Type B pancreatic cell (in vitro differentiated cells): ENCODE measurements around the gene AKIRIN2. TPM values are rescaled to one million over a fixed set of nuclear protein-coding genes. Genes with fewer than 3 reads are reported as not detected.

Experiments
- DNase-seq: peaks from one replicate; pipeline ENCODE4 v3.0.0; 2021; ENCODE audit warnings: mixed read lengths; ENCODE audit not compliant: unreplicated experiment; ENCODE audit errors: extremely low spot score
- H3K27ac Mint-ChIP-seq: 2 replicates; pipeline ENCODE4 v1.8.0; 2021; ENCODE audit warnings: mild to moderate bottlenecking, mixed read lengths
- H3K27me3 Mint-ChIP-seq: 2 replicates; pipeline ENCODE4 v1.8.0; 2021; ENCODE audit warnings: mixed read lengths
- H3K36me3 Mint-ChIP-seq: 2 replicates; pipeline ENCODE4 v1.8.0; 2021; ENCODE audit warnings: mixed read lengths
- H3K4me1 Mint-ChIP-seq: one replicate; pipeline ENCODE4 v1.8.0; 2021; ENCODE audit warnings: mixed read lengths; ENCODE audit not compliant: unreplicated experiment
- H3K4me3 Mint-ChIP-seq: 2 replicates; pipeline ENCODE4 v1.8.0; 2021; ENCODE audit warnings: mild to moderate bottlenecking, mixed read lengths
- H3K9me3 Mint-ChIP-seq: 2 replicates; pipeline ENCODE4 v1.8.0; 2021; ENCODE audit warnings: mixed read lengths
- total RNA-seq: library from RNA; stranded (reverse); gene quantifications from 2 replicates; pipeline ENCODE4 v1.2.1, GENCODE V29; 2021; ENCODE audit warnings: low replicate concordance
- TF ChIP-seq, protein P1 (sequence below): fragments of 200-600 bp; sonication (generic); conservative IDR thresholded peaks from 2 replicates; pipeline ENCODE4 v1.5.0; 2021; ENCODE audit warnings: antibody characterized with exemption, mild to moderate bottlenecking

AKIRIN2 gene
- total RNA-seq, 1 donor from 2014 or later = 61.7 TPM

DNA sequence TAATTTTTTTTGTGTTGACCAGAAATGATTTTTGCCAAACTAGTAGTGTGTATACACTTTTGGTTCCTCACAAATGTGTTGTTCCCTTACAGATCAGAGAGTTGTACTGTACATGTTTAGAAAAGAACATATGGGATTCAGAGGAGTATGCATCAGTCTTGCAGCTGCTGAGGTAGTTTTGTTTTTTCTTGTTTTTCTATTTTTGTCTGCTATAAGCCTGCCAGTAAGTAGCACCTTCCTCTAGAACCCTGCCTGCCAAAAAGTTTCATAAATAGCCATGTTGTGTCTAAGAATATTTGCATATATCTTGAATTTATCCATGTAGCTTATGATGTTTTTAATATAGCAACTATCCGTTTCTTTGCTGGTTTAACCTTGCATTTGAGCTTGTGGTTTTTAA, 65.7 kb downstream of the AKIRIN2 start:
- TF ChIP-seq, protein P1, sequence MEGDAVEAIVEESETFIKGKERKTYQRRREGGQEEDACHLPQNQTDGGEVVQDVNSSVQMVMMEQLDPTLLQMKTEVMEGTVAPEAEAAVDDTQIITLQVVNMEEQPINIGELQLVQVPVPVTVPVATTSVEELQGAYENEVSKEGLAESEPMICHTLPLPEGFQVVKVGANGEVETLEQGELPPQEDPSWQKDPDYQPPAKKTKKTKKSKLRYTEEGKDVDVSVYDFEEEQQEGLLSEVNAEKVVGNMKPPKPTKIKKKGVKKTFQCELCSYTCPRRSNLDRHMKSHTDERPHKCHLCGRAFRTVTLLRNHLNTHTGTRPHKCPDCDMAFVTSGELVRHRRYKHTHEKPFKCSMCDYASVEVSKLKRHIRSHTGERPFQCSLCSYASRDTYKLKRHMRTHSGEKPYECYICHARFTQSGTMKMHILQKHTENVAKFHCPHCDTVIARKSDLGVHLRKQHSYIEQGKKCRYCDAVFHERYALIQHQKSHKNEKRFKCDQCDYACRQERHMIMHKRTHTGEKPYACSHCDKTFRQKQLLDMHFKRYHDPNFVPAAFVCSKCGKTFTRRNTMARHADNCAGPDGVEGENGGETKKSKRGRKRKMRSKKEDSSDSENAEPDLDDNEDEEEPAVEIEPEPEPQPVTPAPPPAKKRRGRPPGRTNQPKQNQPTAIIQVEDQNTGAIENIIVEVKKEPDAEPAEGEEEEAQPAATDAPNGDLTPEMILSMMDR = no peak
- no peaks in the 10 kb centered on the region for H3K4me1 Mint-ChIP-seq

DNA sequence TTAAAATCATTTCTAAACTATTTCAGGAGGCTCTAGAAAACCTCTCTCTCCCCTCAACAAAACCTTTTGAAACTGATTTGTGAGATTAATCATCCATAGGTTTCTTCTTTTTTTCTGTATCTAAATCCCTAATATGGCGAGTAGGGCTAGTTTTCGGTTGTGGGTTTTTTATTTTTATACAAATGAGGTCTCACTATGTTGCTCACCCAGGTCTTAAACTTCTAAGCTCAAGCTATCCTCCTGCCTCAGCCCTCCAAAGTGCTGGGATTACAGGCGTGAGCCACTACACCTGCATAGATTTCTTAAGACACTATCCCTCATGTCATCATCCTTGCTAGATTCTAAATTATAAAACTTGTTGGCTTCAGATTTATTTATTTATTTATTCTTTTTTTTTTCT, 68.2 kb downstream of the AKIRIN2 start:
- no peaks in the 10 kb centered on the region for H3K27me3 Mint-ChIP-seq
- no peaks in the 10 kb centered on the region for H3K9me3 Mint-ChIP-seq
- TF ChIP-seq, protein P1 = no peak
- H3K36me3 Mint-ChIP-seq = peaks cover 19% of the 10 kb centered on the region
- no peaks in the 10 kb centered on the region for H3K4me1 Mint-ChIP-seq
- no peak overlapping the region for H3K27ac Mint-ChIP-seq
- DNase-seq = no peak
- no peak overlapping the region for H3K4me3 Mint-ChIP-seq

More for the DNA sequence above, 65.7 kb downstream of the AKIRIN2 start:
- no peaks in the 10 kb centered on the region for H3K9me3 Mint-ChIP-seq
- no peak for DNase-seq
- no peaks in the 10 kb centered on the region for H3K27me3 Mint-ChIP-seq
- no peak overlapping the region for H3K27ac Mint-ChIP-seq
- peaks cover 14% of the 10 kb centered on the region for H3K36me3 Mint-ChIP-seq
- no peak overlapping the region for H3K4me3 Mint-ChIP-seq

DNA sequence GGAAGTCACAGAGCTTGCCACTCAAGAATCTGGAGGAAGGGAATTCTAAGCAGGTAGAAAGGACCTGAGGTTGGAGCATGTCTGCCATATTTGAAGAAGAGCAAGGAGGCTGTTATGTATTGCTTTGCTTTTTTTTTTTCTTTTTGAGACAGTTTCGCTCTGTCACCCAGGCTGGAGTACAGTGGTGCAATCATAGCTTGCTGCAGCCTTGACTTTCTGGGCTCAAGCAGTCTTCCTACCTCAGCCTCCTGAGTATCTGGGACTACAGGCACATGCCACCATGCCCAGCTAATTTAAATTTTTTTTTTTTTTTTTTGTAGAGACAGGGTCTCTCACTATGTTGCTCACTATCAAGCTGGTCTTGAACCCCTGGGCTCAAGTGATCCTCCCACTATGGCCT, 71.3 kb downstream of the AKIRIN2 start:
- TF ChIP-seq, protein P1 = no peak
- H3K27me3 Mint-ChIP-seq = no peaks in the 10 kb centered on the region
- H3K27ac Mint-ChIP-seq = no peak overlapping the region

GRCh38 chr6:87628881-87629280, 73.2 kb downstream of the AKIRIN2 start:
- Mint-ChIP-seq H3K27ac (no peak overlapping the region), H3K36me3 (peaks cover 19% of the 10 kb centered on the region)

More for the DNA sequence above, 71.3 kb downstream of the AKIRIN2 start:
- Mint-ChIP-seq H3K4me1 (no peaks in the 10 kb centered on the region), H3K4me3 (no peak overlapping the region), H3K36me3 (peaks cover 15% of the 10 kb centered on the region), H3K9me3 (no peaks in the 10 kb centered on the region)
- no peak for DNase-seq

DNA sequence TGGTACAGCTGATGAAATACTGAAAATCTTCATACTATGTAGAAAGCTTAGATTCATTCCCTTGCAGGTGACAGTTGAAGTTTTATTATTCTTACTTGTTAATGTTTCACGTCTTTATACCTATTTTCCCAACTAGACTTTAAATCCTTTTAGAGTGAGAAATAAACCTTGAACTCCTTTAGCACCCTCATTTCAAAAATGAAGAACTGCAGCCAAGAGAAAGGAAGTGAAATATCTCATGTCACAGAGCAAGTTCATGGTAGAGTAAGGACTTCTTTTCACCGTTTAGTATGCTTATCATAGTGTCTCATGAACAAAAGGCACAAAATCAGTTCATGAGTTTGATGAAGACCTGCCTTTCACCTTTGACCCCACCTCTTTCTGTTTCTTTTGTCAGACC, 73.6 kb downstream of the AKIRIN2 start:
- Mint-ChIP-seq H3K36me3 (peaks cover 23% of the 10 kb centered on the region), H3K4me1 (no peaks in the 10 kb centered on the region), H3K9me3 (no peaks in the 10 kb centered on the region), H3K4me3 (no peak overlapping the region), H3K27me3 (no peaks in the 10 kb centered on the region), H3K27ac (no peak overlapping the region)
- TF ChIP-seq, protein P1 = no peak
- no peak for DNase-seq

More at GRCh38 chr6:87628881-87629280, 73.2 kb downstream of the AKIRIN2 start:
- H3K4me1 Mint-ChIP-seq = no peaks in the 10 kb centered on the region
- H3K4me3 Mint-ChIP-seq = no peak overlapping the region
- TF ChIP-seq, protein P1 = no peak
- no peak for DNase-seq
- no peaks in the 10 kb centered on the region for H3K27me3 Mint-ChIP-seq
- H3K9me3 Mint-ChIP-seq = no peaks in the 10 kb centered on the region

Other genes starting within 250 kb of the AKIRIN2 start
- 19.4 and 26.4 TPM in 2 replicates for gene SLC35A1, start 229.3 kb downstream of the AKIRIN2 start, total RNA-seq
- 39.8 and 41.3 TPM in 2 replicates for gene RARS2, start 112.2 kb downstream of the AKIRIN2 start, total RNA-seq
- 24.5 and 33.6 TPM in 2 replicates for gene ORC3, start 112.1 kb downstream of the AKIRIN2 start, total RNA-seq